OCI-LY3 (cell line): ENCODE data around the gene LDLRAD4.

Experiments used
- EZH2phosphoT487 ChIP-seq: fragments of 200-600 bp; shearing (Covaris generic); IDR thresholded peaks from 2 replicates; pipeline ENCODE4 v1.6.1; 2018; ENCODE audit warnings: antibody characterized with exemption, mixed run types, low read depth
- TF ChIP-seq, protein P1 (sequence below): fragments of 200-600, 300-600 bp; sonication (generic); IDR thresholded peaks from 2 replicates; pipeline ENCODE4 v1.5.1; 2014; ENCODE audit warnings: antibody characterized with exemption, low read length, low read depth

DNA sequence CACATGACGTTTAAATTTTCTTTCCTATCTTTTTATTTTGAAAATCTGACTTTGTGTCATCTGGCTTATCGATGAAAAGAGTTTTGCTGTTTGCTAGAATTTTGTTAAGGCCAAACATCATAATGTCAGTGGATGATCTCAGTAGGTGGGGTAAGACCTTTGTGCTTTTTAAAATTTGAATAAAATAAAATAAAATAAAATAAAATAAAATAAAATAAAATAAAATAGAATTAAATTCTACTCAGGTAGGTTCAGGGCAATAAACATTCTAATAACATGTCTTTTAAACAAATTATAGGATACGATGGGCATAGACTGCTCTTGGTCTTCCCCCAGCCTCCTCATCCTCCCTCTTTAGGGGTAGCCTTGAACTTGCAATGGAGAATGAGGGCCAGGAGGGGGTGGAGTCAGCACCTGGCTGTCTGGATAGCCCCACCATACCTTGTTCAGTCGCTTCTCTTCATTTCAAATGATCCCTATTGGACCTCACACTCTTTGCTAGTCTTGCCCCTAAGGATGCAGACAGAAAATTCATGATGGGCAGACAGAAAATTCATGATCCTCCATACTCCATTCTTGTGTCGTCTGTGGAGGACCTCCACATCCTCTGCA, 8.1 kb downstream of the LDLRAD4 start:
- no peak for TF ChIP-seq EZH2phosphoT487
- TF ChIP-seq, protein P1, sequence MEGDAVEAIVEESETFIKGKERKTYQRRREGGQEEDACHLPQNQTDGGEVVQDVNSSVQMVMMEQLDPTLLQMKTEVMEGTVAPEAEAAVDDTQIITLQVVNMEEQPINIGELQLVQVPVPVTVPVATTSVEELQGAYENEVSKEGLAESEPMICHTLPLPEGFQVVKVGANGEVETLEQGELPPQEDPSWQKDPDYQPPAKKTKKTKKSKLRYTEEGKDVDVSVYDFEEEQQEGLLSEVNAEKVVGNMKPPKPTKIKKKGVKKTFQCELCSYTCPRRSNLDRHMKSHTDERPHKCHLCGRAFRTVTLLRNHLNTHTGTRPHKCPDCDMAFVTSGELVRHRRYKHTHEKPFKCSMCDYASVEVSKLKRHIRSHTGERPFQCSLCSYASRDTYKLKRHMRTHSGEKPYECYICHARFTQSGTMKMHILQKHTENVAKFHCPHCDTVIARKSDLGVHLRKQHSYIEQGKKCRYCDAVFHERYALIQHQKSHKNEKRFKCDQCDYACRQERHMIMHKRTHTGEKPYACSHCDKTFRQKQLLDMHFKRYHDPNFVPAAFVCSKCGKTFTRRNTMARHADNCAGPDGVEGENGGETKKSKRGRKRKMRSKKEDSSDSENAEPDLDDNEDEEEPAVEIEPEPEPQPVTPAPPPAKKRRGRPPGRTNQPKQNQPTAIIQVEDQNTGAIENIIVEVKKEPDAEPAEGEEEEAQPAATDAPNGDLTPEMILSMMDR = no peak
